Renal cortical epithelial cell (primary cell): ENCODE data around the gene POLH. TPM values are rescaled to one million over a fixed set of nuclear protein-coding genes. Genes with fewer than 3 reads are reported as not detected.
"Not testable (repeated sequence)": the region's sequence is repeated elsewhere in the genome, so short reads cannot be mapped to it uniquely, and the experiment has no call there.

Experiments
- DNase-seq: peaks from one replicate; pipeline ENCODE4 v3.0.0-alpha.2; 2011; ENCODE audit warnings: low read depth
- total RNA-seq: library from RNA; depleted of rRNA; stranded (reverse); fragments of >200 nt; gene quantifications from 2 replicates; pipeline ENCODE4 v1.2.3, GENCODE V29; 2014

POLH gene
- total RNA-seq, 1 donor from 2014 or later, result 47.8 TPM

DNA sequence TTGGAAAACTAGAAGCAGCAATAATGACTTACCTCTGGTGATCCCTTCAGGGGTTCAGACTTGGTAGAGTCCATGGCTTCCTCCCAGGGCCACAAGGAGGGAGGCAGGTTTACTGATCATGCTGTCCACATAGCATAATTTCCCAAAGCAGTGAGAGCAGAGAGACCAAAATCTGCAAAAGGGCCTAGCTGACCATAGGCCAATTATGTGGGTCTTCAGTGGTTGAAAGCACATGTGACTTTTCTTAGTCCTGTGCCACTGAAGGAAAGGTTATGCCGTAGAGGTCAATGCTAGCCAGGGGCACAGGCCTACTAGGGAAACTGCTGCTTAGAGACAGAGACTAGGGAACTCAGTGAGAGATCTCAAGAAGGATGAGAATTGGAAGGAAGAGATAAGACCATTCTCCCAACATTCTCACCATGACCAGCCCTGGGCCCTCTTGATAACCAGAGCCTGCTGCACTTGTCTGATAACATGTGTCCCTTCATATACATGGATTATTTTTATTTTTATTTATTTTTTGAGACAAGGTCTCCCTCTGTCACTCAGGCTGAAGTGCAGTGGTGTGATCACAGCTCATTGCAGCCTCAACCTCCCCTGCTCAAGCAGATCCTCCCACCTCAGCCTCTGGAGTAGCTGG, 55.1 kb downstream of the POLH start:
- no peak for DNase-seq

DNA sequence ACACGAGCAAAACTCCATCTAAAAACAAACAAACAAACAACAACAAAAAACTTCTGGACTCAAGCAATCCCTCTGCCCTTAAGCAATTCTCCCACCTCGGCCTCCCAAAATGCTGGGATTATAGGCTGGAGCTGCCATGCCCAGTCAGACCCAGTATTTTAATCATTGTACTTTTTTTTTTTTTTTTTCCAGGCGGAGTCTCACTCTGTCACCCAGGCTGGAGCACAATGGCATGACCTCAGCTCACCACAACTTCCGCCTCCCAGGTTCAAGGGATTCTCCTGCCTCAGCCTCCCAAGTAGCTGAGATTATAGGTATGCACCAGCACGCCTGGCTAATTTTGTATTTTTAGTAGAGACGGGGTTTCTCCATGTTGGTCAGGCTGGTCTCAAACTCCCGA, 57.0 kb downstream of the POLH start:
- DNase-seq, result not testable (repeated sequence)

DNA sequence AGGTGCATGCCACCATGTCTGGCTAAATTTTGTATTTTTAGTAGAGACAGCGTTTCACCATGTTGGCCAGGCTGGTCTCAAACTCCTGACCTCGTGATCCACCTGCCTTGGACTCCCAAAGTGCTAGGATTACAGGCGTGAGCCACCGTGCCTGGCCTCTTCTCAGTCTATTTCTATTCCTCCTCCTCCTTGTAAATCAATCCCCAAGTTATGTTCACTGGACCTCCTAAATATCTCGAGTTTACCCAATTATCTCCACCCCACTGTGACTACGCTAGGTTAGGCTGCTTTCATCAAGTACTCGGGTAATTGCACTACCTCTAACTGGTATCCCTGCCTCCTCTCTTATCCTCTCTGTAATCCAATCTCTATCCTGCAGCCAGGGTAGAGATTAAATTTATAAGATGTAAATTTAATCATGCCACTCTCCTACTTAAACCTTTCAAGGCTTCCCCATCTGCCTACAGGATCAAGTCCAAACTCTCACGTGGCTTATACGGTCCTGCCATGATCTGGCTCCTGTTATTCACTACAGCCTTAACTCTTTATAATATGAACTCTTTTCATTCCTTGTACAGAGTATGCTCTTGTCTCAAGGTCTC, 58.8 kb downstream of the POLH start:
- no peak for DNase-seq

DNA sequence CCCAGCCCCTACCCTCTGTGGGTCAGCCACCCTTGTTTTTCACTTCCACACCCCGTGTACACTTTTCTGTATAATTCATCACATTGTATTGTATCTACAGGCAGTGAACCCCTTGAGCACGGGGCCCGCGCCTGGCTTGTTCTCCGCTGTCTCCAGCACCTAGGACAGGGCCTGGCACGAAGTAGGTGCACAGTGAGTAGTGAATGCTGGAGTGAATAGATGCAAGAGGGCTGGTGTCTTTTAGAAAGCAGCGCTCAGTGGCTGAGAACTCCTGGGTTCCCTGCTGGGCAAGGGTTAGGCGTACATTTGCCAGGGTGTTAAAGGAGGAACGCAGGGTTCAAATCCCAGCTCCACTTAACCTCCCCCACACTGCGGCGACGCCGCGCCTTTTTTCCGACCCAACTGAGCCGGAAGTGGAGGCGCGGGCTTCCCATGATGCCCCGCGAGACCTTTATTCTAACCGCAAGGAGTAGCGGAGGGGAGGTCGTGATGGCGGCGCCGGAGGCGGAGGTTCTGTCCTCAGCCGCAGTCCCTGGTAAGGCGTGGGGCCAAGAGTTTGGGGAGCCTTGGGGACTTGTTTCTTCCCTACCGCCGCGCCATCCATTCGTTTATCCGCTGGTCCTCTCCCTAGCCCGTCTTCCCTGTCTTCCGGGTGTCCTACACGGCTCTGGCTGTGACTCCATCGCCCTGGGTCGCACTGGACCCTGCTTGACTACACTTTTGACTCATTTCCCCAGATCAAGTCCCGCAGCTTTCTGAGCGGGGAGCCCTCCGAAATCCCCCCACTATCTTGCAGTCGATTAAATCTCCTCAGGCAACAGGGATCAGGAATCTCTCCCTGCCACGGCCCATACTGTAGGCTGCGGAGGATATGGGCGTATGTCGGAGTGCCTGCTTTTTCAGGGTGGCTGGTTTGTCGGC, 59.7 kb downstream of the POLH start, which contains the start of gene MAD2L1BP:
TSS of gene MAD2L1BP (plus strand) at position 454 of the 921 bp plus-strand sequence. CDS start at position 490, 36 bp downstream.
- DNase-seq, result peak; percentile 46

DNA sequence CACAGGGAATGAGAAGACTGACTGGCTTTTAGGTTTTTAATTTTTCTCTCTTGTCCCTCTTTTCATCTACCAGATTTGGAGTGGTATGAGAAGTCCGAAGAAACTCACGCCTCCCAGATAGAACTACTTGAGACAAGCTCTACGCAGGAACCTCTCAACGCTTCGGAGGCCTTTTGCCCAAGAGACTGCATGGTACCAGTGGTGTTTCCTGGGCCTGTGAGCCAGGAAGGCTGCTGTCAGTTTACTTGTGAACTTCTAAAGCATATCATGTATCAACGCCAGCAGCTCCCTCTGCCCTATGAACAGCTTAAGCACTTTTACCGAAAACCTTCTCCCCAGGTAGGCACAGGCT, 60.3 kb downstream of the POLH start:
- DNase-seq, result peak; percentile 9

DNA sequence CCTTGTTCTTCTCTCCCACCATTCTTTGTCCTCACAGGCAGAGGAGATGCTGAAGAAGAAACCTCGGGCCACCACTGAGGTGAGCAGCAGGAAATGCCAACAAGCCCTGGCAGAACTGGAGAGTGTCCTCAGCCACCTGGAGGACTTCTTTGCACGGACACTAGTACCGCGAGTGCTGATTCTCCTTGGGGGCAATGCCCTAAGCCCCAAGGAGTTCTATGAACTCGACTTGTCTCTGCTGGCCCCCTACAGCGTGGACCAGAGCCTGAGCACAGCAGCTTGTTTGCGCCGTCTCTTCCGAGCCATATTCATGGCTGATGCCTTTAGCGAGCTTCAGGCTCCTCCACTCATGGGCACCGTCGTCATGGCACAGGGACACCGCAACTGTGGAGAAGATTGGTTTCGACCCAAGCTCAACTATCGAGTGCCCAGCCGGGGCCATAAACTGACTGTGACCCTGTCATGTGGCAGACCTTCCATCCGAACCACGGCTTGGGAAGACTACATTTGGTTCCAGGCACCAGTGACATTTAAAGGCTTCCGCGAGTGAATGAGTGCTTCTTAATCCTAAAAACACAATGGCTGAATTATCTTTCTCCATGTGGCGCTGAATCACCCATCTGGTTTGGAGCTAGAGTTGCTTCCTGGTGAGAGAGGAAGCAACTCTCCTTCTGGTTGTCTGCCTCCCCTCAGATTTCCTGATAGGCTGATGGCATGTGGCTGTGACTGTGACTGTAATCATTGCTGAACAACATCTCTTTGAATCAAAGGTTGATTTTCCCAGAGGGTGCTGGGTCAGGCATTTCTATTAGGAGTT, 64.2 kb downstream of the POLH start:
- DNase-seq, result no peak

DNA sequence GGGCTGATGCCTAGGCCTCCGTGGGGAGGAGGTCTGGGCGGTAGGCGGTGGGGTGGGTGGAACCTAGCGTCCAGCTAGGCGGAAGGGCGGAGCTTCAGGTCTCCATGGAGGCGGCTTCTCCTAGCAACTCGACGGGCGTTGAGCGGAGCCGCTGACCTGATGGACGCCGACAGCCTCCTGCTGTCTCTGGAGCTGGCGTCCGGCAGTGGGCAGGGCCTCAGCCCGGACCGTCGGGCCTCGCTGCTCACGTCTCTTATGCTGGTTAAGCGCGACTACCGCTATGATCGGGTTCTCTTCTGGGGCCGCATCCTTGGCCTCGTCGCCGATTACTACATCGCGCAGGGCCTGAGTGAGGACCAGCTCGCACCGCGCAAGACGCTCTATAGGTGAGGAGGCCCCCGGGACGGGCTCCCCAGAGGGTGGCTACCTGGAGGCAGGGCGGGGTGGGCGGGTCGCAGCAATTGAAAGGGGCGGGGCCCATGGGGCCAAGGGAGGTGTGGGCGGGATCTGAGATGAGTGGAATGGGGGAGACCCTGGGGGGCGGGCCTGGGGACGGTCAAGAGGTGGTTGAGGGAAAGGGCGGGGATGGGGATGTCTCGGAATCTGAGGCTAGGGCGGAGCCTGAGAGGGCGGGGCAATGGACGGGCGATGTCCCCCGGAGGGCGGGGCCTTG, 69.1 kb downstream of the POLH start, which contains the start of gene RSPH9:
TSS of gene RSPH9 (plus strand) at position 97 of the 673 bp plus-strand sequence. CDS start at position 160, 63 bp downstream.
- DNase-seq, result peak; percentile 26

DNA sequence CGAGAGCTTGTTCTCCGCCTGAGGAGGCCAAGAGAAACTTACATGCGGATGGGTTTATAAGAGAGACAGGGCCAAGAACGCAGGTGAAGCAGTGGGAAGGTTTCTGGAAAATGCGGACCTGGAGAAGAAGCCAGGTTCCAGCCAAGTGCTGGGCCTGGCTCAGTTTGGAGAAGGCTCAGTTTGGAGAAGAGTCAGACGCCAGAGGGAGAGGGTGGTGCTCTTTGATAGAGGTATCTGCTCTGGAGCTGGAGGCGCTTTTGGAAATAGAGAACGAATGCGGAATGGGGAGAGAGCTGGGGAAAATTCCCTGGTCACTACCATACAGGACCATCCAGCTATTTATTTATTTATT, 69.6 kb downstream of the POLH start:
- no peak for DNase-seq

DNA sequence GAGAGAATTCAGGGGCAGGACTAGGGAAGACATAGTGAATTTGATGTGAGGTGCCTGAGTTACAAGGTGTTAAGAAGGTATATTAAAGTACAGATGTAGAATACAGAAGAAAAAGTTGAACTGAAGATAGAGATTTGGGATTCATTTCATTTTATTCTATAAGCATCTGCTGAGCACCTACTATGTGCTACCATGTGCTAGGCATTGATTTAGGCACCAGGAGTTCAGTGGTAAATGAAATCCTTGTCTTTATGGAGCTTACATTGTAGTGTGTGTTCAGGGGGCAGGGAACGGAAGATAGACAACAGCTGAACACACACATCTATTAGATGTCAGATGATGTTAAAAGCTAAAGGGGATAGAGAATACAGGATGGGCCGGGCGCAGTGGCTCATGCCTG, 71.6 kb downstream of the POLH start:
- no peak for DNase-seq

DNA sequence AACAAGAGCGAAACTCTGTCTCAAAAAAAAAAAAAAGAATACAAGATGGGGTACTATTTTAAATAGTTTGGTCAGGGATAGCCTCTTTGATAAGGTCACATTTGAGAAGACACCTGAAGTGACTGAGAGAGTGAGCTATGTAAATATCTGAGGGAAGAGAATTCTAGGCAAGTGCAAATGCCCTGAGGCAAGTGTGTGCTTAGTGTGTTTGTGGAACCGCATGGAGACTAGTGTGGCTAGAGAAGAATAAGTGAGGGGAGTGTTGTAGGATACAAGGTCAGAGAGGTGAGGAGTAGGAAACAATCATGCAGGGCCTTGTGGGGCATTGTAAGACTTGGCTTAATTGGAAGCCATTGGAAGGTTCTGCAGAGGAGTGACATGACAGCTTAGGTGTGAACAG, 72.3 kb downstream of the POLH start:
- no peak for DNase-seq

DNA sequence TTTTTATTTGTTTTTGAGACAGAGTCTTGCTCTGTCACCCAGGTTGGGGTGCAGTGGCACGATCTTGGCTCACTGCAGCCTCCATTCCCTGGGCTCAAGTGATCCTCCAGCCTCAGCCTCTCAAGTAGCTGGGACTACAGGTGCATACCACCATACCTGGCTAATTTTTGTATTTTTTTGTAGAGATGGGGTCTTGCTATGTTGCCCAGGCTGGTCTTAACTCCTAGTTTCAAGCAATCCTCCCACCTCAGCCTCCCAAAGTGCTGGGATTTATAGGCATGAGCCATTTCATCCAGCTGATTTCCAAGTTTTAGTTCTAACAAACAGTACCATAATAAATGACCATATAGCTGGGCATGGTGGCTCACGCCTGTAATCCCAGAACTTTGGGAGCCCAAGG, 76.8 kb downstream of the POLH start:
- not testable (repeated sequence) for DNase-seq

DNA sequence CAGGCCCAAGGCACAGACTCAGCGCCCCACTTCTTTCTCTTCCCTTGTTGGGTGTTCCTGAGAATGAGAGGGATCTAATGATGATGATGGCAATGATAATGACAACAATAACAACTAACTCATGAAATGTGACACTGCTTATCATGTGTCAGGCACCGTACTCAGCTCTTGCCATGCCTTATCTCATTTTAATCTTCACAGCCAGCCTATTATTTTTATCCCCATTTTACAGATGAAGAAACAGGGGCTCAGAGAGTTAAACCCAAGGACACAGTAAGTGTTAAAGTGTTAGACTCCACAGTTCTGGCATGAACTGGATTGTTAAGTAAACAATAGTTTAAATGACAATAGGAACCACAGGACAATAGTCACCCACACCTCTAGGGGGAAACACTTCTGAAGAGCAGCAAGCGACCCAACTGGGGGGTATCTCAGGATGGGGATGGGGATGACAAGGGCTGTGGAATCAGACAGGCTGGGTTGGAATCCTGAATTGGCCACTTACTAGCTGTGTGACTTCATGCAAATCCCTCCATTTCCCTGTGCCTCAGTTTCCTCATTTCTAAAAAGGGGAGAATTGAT, 81.3 kb downstream of the POLH start:
- no peak for DNase-seq

DNA sequence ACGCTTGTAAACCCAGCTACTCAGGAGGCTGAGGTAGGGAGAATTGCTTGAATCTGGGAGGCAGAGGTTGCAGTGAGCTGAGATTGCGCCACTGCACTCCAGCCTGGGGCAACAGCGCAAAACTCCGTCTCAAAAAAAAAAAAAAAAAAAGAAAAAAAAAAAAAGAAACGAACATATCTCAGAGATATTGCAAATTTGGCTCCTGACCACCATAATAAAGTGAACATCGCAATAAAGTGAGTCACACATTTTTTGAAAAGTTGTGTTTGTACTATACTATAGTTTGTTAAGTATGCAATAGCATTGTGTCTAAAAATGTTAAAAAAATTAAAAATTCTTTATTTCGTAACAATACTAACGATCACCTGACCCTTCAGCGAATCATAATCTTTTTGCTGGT, 82.2 kb downstream of the POLH start:
- DNase-seq, result no peak

DNA sequence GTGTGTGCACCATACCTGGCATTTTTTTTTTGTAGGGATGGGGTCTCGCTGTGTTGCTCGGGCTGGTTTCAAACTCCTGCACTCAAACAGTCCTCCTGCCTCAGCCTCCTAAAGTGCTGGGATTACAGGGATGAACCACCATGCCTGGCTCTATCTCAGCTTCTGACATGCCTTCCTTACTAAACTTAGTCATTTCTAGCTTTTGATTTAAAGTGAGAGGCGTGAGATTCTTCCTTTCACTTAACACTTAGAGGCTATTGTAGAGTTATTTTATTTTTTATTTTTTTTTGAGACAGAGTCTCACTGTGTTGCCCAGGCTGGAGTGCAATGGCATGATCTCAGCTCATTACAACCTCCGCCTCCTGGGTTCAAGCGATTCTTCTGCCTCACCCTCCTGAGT, 87.0 kb downstream of the POLH start:
- not testable (repeated sequence) for DNase-seq

Other genes starting within 250 kb of the POLH start
- gene ZNF318, start 206.5 kb upstream of the POLH start, total RNA-seq, result 3.8 and 11.6 TPM in 2 replicates
- 13.0 and 19.1 TPM in 2 replicates for gene ABCC10, start 148.6 kb upstream of the POLH start, total RNA-seq
- 1.3 TPM in 1 of 2 replicates, not detected in the other for gene DLK2, start 120.6 kb upstream of the POLH start, total RNA-seq
- gene TJAP1, start 98.6 kb upstream of the POLH start, total RNA-seq, result 6.4 and 19.6 TPM in 2 replicates
- gene LRRC73, start 65.8 kb upstream of the POLH start, total RNA-seq, result 0.35 and 1.1 TPM in 2 replicates
- gene YIPF3, start 59.3 kb upstream of the POLH start, total RNA-seq, result 114 and 161 TPM in 2 replicates
- 36.1 and 49.0 TPM in 2 replicates for gene POLR1C, start 59.1 kb upstream of the POLH start, total RNA-seq
- gene XPO5, start 147 bp upstream of the POLH start, total RNA-seq, result 39.8 and 49.1 TPM in 2 replicates
- gene GTPBP2, start 53.1 kb downstream of the POLH start, total RNA-seq, result 46.0 and 53.2 TPM in 2 replicates
- 49.7 and 91.3 TPM in 2 replicates for gene MAD2L1BP, start 59.7 kb downstream of the POLH start, total RNA-seq
- gene RSPH9, start 68.9 kb downstream of the POLH start, total RNA-seq, result 0.17 and 0.35 TPM in 2 replicates
- gene MRPS18A, start 111.6 kb downstream of the POLH start, total RNA-seq, result 35.5 and 62.0 TPM in 2 replicates
- 121 and 249 TPM in 2 replicates for gene VEGFA, start 194.0 kb downstream of the POLH start, total RNA-seq